SK-N-SH treated with all-trans-retinoic acid at 6 μM for 48 hours (cell line): Measurements from ENCODE around the gene ICE1.

Experiments
- ATAC-seq: fragments of 200-7000 bp; cut with Tn5 transposase; 3 replicates; pipeline ENCODE4 v1.9.1; 2020; ENCODE audit warnings: mild to moderate bottlenecking, moderate library complexity
- ARNTL ChIP-seq: fragments of 450-650 bp; formaldehyde crosslinking; IDR thresholded peaks from 2 replicates; pipeline ENCODE4 v1.5.0; 2020; ENCODE audit warnings: low read depth, mild to moderate bottlenecking, moderate library complexity, borderline replicate concordance
- CREB5 ChIP-seq: fragments of 250-450 bp; sonication (Bioruptor Pico); IDR thresholded peaks from 2 replicates; pipeline ENCODE4 v1.5.1; 2020; ENCODE audit warnings: low read depth, mild to moderate bottlenecking, moderate library complexity
- CSDC2 ChIP-seq: fragments of 250-450 bp; sonication (Bioruptor Pico); IDR thresholded peaks from 2 replicates; pipeline ENCODE4 v1.5.0; 2020; ENCODE audit warnings: mild to moderate bottlenecking, moderate library complexity
- CSRNP3 ChIP-seq: fragments of 250-450 bp; sonication (Bioruptor Pico); IDR thresholded peaks from 2 replicates; pipeline ENCODE4 v1.5.1; 2021; ENCODE audit warnings: mild to moderate bottlenecking, moderate library complexity
- GLIS3 ChIP-seq: fragments of 250-450 bp; sonication (Bioruptor Pico); IDR thresholded peaks from 2 replicates; pipeline ENCODE4 v1.5.0; 2020; ENCODE audit warnings: mild to moderate bottlenecking, moderate library complexity
- OSR1 ChIP-seq: fragments of 250-450 bp; sonication (Bioruptor Pico); IDR thresholded peaks from 2 replicates; pipeline ENCODE4 v1.8.0; 2022; ENCODE audit warnings: moderate library complexity, mild to moderate bottlenecking, inconsistent platforms
- PATZ1 ChIP-seq: fragments of 250-450 bp; sonication (Bioruptor Pico); IDR thresholded peaks from 2 replicates; pipeline ENCODE4 v1.8.0; 2020; ENCODE audit warnings: mild to moderate bottlenecking, moderate library complexity, borderline replicate concordance
- PPARA ChIP-seq: fragments of 250-450 bp; sonication (Bioruptor Pico); IDR thresholded peaks from 2 replicates; pipeline ENCODE4 v1.5.0; 2020; ENCODE audit warnings: mild to moderate bottlenecking, borderline replicate concordance
- RARB ChIP-seq: fragments of 250-450 bp; sonication (Bioruptor Pico); IDR thresholded peaks from 2 replicates; pipeline ENCODE4 v1.8.0; 2021; ENCODE audit warnings: mild to moderate bottlenecking, moderate library complexity
- SNAI2 ChIP-seq: fragments of 250-450 bp; sonication (Bioruptor Pico); IDR thresholded peaks from 2 replicates; pipeline ENCODE4 v1.5.0; 2020; ENCODE audit warnings: mild to moderate bottlenecking, moderate library complexity
- TCF4 ChIP-seq: fragments of 250-450 bp; sonication (Bioruptor Pico); IDR thresholded peaks from 2 replicates; pipeline ENCODE4 v1.8.0; 2021; ENCODE audit warnings: mild to moderate bottlenecking, moderate library complexity, borderline replicate concordance
- TSHZ2 ChIP-seq: fragments of 250-450 bp; sonication (Bioruptor Pico); IDR thresholded peaks from 2 replicates; pipeline ENCODE4 v1.5.0; 2020; ENCODE audit warnings: mild to moderate bottlenecking, moderate library complexity
- ZC3H10 ChIP-seq: fragments of 250-450 bp; sonication (Bioruptor Pico); IDR thresholded peaks from 2 replicates; pipeline ENCODE4 v1.5.1; 2021; ENCODE audit warnings: mild to moderate bottlenecking, moderate library complexity
- ZFP3 ChIP-seq: fragments of 250-450 bp; sonication (Bioruptor Pico); IDR thresholded peaks from 2 replicates; pipeline ENCODE4 v1.5.0; 2020; ENCODE audit warnings: mild to moderate bottlenecking, moderate library complexity
- ZFP30 ChIP-seq: fragments of 450-650 bp; formaldehyde crosslinking; IDR thresholded peaks from 2 replicates; pipeline ENCODE4 v1.5.0; 2022; ENCODE audit warnings: mild to moderate bottlenecking, moderate library complexity
- ZNF565 ChIP-seq: fragments of 450-650 bp; formaldehyde crosslinking; conservative IDR thresholded peaks from 2 replicates; pipeline ENCODE4 v1.5.0; 2020; ENCODE audit warnings: low read depth, mild to moderate bottlenecking, moderate library complexity
- ZNF70 ChIP-seq: fragments of 450-650 bp; formaldehyde crosslinking; IDR thresholded peaks from 2 replicates; pipeline ENCODE4 v1.5.0; 2020; ENCODE audit warnings: mild to moderate bottlenecking, moderate library complexity
- TF ChIP-seq, protein P1 (sequence below): fragments of 250-450 bp; sonication (Bioruptor Pico); IDR thresholded peaks from 2 replicates; pipeline ENCODE4 v1.8.0; 2021; ENCODE audit warnings: low read depth, mild to moderate bottlenecking, moderate library complexity, borderline replicate concordance

ICE1 gene

DNA sequence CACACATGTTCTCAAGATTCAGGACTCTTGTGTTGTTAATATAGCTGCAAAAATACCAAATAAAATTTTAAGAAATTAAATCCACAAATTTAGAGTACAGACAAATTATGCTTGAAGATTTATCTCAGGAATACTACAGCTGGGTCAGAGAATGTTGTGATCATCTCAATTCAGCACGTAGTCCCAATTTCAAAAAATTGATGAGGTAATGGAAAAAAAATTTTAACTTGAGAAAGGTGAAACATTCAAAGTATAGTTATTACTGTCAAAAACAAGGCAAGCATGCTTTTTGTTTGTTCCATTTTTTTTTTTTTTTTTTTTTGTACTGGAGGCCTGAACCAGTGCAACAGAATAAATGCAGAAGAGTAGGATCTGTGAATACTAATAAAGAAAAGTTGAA is 29.4 kb downstream of the ICE1 start:
- no peak for ATAC-seq
- TF ChIP-seq ZNF565 (CRISPR knock-in tag) = no peak
- no peak for TF ChIP-seq ZNF70 (CRISPR knock-in tag)
- no peak for TF ChIP-seq SNAI2 (CRISPR knock-in tag)
- TF ChIP-seq ZFP30 (CRISPR knock-in tag) = no peak

- TF ChIP-seq ZFP3 (CRISPR knock-in tag) (no peak), ZC3H10 (CRISPR knock-in tag) (no peak)
- ATAC-seq = no peak
Observed at GRCh38 chr5:5453131-5453530, 30.7 kb downstream of the ICE1 start.

DNA sequence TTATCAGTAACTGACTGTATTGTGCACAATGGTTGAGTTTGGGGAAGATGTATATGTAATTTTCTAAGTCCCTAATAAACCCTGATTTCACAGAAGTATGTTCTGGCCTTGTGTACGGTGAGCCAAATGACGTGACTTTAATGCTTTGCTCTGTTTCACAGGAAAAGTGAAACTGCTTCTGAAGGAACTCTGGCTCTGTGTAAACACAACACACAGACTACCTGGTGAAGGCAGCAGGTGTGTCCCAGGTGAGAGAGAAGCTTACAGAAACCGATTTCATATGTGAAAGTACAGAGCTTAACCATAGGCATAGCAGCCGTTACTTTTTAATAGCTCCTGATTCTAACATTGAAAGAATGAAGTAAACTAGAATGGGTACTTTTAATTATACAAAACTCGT is 31.9 kb downstream of the ICE1 start:
- no peak for TF ChIP-seq TSHZ2
- TF ChIP-seq ARNTL (CRISPR knock-in tag) = no peak
- TF ChIP-seq, protein P1, sequence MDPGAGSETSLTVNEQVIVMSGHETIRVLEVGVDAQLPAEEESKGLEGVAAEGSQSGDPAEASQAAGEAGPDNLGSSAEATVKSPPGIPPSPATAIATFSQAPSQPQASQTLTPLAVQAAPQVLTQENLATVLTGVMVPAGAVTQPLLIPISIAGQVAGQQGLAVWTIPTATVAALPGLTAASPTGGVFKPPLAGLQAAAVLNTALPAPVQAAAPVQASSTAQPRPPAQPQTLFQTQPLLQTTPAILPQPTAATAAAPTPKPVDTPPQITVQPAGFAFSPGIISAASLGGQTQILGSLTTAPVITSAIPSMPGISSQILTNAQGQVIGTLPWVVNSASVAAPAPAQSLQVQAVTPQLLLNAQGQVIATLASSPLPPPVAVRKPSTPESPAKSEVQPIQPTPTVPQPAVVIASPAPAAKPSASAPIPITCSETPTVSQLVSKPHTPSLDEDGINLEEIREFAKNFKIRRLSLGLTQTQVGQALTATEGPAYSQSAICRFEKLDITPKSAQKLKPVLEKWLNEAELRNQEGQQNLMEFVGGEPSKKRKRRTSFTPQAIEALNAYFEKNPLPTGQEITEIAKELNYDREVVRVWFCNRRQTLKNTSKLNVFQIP = no peak
- TF ChIP-seq CREB5 (CRISPR knock-in tag) = no peak
- TF ChIP-seq SNAI2 (CRISPR knock-in tag) = no peak
- no peak for TF ChIP-seq CSRNP3
- TF ChIP-seq ZNF565 (CRISPR knock-in tag) = no peak
- no peak for TF ChIP-seq TCF4 (CRISPR knock-in tag)

GRCh38 chr5:5456858-5457257 is 34.4 kb downstream of the ICE1 start:
- ATAC-seq = no peak
- TF ChIP-seq PATZ1 (CRISPR knock-in tag) (no peak), CSRNP3 (no peak), SNAI2 (CRISPR knock-in tag) (no peak), GLIS3 (CRISPR knock-in tag) (no peak), TCF4 (CRISPR knock-in tag) (no peak), PPARA (CRISPR knock-in tag) (no peak), TSHZ2 (no peak), RARB (CRISPR knock-in tag) (no peak), ZNF70 (CRISPR knock-in tag) (no peak), CSDC2 (CRISPR knock-in tag) (no peak), ZFP3 (CRISPR knock-in tag) (no peak), ZFP30 (CRISPR knock-in tag) (no peak), OSR1 (no peak), CREB5 (CRISPR knock-in tag) (no peak)
- TF ChIP-seq, protein P1 = no peak

More for the DNA sequence above, 31.9 kb downstream of the ICE1 start:
- ATAC-seq = no peak
